HPDE6-E6E7 (cell line): ENCODE results near the gene KHK.
"Not testable (repeated sequence)": the region's sequence is repeated elsewhere in the genome, so short reads cannot be mapped to it uniquely, and the experiment has no call there.

Experiments
- DNase-seq: peaks from one replicate; pipeline ENCODE4 v3.0.0; 2011; ENCODE audit warnings: missing footprints; ENCODE audit errors: extremely low spot score

The KHK gene

DNA sequence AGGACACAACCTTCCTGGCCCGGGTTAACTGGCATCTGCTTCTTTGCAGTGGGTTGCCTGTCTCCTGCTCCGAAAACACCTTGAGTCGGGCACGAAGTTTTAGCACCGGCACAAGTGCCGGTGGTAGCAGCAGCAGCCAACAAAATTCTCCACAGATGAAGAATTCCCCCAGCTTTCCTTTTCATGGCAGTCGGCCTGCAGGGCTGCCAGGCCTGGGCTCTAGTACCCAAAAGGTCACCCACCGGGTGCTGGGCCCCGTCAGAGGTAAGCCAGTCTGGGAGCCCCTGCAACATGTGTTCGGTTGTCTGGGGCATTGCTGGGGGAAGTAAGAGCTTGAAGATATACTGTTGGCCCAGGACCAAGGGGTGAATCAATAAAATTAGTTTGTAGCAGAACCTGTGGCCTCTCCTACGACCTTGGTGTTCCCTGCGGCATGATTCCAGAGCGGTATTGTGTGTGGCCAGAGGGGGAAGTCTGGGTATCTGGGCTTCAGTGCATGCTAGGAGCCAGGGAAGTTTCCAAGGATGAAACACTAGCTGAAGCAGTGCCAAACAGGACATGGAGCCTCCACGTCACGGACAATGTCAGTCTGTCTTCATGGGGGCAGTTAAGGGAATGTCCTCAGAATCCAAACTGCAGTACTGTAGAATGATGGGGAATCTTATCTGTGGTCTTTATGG lies 27.3 kb upstream of the KHK start:
- no peak for DNase-seq

DNA sequence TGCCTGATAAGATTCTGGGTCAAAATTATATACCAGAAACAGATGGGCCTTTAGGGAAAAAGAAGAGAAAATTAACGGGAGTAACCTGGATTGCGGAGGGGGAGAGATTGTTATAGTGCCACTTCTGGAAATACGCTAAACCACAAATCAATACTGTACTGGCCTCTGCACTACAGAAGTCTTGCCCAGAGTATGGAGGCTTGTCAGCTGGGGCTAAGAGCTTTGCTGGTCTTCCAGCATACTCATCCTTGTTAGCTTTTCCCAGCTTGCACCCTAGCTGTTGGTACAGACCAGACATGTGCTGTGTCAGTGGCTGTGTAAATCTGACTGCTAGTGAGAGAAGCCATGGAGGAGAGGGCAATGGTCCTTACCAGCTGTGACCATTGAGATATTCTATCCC lies 26.2 kb upstream of the KHK start:
- no peak for DNase-seq

DNA sequence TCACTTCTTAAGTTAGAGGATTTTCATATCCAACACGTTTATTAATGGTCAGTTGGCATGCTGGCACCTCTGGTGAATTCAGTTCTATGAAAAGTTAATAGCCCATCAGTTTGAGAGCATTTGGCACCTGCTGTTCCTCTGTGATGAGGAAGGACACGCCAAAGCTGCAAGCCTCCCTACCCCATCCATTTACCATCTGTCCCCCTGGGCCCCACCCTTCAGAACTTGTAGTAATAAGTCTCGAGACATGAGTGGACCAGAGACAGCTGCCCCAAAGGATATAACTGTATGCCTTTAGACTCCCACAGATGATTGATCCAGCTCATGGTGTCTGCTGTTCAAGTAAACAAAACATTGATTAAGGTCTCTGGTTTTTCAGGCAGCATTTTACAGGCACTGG lies 21.4 kb upstream of the KHK start:
- DNase-seq = no peak

DNA sequence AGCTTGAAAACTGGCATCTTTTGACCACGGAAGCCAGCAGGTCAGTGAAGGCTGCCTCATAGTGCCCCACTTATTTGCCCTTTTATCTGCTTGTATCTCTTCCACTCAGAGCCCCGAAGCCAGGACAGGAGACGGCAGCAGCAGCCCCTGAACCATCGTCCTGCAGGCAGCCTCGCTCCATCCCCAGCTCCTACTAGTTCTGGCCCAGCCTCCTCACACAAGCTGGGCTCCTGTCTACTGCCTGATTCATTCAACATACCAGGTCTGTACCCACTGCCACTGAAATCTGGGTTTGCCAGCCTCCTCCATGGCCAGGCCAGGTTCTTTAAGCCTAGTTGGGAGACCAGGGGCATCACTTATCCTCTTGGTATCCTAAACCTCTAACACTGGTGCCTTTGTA lies 19.2 kb upstream of the KHK start:
- no peak for DNase-seq

GRCh38 chr2:27069436-27069835 lies 17.1 kb upstream of the KHK start:
- no peak for DNase-seq

- DNase-seq = no peak
Observed at GRCh38 chr2:27069961-27070618, 16.5 kb upstream of the KHK start.

DNA sequence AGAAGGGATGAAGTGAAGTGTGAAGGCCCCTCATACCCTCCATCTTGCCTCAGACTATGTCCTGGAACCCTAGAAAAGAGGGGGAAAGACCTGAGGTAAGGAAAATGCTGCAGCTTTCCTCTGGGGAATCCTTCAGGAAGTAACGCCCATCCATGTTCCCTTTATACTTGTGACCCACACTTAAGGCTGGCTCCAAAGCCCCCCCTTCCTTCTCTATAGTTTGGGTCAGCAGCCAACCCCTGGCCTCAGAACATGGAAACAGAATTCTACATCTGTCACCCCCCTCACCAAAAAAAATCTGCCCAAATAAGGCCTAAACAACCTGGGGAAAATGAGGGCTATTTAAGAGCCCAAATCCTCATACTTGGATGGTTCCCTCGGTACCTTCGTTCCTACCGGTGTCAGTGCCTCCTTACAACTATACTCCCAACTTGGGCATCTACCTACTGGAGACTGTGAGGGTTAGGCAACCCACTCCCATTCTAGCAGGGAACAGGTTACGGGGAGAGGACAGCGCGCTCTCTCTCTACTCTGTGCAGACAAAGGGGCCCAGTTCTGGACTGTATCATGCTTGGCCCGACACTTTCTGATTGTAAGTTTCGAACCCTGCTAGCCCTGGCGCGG lies 15.8 kb upstream of the KHK start:
- DNase-seq = no peak

GRCh38 chr2:27071277-27071989 lies 15.1 kb upstream of the KHK start, which contains the start of gene OST4:
Gene OST4, minus strand, starts transcription at chr2:27071654.
- peak; percentile 93 for DNase-seq

DNA sequence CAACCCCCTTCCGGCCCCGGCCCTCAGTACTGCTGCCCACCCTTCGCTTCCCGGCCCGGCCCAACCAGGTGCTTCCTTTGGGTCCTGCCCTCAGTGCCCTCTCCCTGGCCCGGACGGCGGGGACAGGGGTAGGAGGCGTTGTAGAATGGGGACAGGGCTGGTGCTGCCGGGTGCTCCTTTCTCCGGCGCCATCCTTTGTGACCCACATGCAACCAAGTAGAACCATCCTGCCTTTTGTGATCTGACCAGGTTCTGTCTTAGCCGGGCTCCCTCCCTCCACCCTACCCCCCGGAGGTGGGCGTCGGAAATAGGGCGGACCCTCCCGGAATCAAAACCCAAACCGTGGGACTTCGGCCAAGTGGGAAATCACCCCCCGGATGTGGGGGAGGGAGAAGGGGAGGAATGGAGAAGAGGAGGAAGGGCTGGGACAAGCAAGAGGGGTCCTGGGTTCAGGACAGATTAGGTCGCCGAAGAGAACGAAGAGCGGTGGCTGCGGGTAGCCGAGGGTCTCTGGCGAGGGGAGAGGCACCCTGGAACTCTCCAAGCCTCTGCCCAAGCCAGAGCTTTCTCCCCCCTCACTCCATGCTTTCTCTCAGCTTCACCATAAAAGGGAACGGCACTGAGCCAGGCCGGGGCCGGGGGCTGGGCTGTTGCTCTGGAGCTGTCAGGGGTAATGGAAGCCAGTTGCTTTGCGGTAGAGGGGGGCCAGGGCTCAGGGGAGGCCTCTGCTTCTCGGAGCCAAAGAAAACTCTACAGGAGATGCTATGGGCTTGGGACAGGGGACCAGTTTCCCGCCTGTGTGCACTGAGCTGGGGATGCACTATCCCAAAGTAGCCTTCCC lies 14.4 kb upstream of the KHK start:
- no peak for DNase-seq

DNA sequence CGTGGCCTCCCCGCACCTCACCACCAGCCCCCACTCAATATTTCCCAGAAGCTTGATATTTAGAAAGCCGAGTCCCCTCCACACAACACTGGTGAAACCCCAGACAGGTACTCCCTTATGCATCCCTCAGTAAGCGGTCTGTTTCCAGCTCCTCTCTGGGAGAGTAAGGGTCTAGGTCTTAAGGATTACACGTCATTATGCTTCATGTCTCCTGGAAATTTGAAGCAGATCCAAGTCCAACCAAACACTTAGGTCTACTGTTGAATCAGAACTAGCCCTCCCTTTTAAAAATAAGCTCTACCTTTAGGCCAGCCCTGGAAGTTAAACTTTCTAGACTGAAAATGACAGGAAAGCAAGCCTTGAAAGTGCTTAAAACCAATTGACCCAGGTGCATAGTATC lies 13.7 kb upstream of the KHK start:
- no peak for DNase-seq

GRCh38 chr2:27073782-27074181 lies 12.8 kb upstream of the KHK start:
- no peak for DNase-seq

- no peak for DNase-seq
Observed at GRCh38 chr2:27074738-27075565, 11.6 kb upstream of the KHK start.

DNA sequence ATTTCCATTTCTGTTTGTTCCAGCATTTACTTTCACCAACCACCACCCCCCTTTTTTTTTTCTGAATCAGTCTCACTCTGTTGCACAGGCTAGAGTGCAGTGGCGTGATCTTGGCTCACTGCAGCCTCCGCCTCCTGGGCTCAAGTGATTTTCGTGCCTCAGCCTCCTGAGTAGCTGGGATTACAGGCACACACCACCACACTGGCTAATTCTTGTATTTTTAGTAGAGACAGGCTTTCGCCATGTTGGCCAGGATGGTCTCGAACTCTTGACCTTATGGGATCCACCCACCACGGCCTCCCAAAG lies 11.1 kb upstream of the KHK start:
- DNase-seq = not testable (repeated sequence)

DNA sequence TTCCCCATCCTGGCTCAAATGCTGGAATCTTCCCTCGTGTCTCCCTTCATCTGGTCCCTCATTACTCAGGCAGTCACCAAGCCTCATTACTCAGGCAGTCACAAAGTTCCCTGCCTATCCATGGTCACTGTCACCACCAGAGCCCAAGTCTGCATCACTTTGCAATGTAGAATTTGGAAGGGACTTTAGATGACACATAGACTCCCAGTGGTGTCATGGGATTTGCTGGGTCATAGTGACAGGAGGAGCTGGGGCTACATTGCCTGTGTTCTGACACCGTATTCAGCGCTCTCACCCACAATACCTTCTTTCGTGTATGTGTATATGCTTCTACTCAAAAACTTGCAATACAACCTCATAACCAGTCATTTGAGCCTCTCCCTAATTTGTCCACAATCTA lies 10.2 kb upstream of the KHK start:
- no peak for DNase-seq

- no peak for DNase-seq
Observed at GRCh38 chr2:27077231-27077630, 9.3 kb upstream of the KHK start.

DNA sequence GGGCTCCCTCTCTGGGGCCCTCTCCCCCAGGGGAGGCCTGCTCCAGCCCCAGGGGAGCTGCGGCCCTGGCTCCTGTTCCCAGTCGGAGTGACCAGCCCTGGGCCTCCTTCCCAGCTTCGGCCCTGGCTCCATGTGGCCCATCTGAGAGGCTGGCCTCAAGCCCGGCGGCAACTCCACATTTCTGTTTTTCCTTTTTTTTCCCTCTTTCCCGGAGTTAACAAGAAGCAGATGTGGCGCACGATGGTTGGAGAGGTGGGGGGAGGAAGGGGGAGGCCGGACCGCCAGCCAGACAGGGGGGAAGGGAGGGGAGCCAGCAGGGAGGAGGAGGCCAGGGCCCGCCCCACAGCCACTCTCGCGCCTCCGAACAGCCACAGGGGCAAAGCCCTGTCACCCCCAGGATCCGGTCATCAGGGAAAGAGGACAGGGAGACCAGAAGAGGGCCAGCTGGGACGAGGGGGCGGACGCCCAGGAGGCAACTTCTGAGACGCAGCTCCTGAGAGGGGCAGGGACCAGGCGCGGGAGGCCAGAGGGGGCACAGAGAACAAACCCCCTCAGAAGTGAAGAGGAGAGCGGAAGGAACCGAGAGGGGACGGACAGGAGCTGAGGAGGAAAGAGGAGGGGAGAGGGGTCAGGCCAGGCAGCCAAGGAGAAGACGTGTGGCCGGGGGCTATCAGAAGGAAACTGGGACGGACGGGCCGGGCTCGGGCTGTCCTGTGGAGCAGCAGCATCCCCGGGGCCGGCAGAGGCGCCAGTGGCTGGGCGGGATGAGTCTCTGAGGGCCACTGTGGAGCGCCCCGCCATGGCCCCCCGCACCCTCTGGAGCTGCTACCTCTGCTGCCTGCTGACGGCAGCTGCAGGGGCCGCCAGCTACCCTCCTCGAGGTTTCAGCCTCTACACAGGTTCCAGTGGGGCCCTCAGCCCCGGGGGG lies 8.0 kb upstream of the KHK start, which contains the start of gene EMILIN1:
EMILIN1 (plus strand) TSS at position 349 of the 928 bp plus-strand sequence; CDS start at position 800, 451 bp downstream.
- DNase-seq = no peak

- DNase-seq = no peak
Observed at GRCh38 chr2:27079233-27080139, 7.1 kb upstream of the KHK start.

DNA sequence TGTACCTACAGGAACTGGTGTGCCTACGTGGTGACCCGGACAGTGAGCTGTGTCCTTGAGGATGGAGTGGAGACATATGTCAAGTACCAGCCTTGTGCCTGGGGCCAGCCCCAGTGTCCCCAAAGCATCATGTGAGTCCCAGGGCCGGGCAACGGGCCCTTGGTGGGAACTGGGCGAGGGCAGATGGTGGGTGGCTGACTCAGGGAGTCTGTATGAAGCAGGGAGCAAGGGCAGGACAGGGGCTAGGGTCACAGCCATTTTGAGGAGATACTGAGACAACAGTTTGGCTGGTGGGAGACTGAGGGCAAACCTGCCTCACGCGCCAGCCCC lies 6.5 kb upstream of the KHK start:
- no peak for DNase-seq

- DNase-seq = no peak
Observed at GRCh38 chr2:27080603-27080936, 6.0 kb upstream of the KHK start.
